ENCODE measurements around the gene ZNF70. TPM values are rescaled to one million over a fixed set of nuclear protein-coding genes. Genes with fewer than 3 reads are reported as not detected.

The ZNF70 gene
- total RNA-seq, 1 experiment from 2014 or later: 2.9 TPM

GRCh38 chr22:23693979-23694680 lies 56.8 kb downstream of the ZNF70 start:
- Histone ChIP-seq H3K36me3 (ENCODE audit: low read depth) (no peaks in the 10 kb centered on the region; the same call in 1 of the 2 replicates), H3K4me1 (replicated peaks; ENCODE audit: insufficient read depth) (no peaks in the 10 kb centered on the region), H3K27me3 (ENCODE audit: insufficient read depth, low read depth) (no peaks in the 10 kb centered on the region), H3K9me3 (ENCODE audit: insufficient read depth, low read depth) (no peaks in the 10 kb centered on the region), H3F3A (ENCODE audit: insufficient read depth, low read depth) (no peaks in the 10 kb centered on the region), H3K27ac (no peak overlapping the region), H3K79me2 (ENCODE audit: low read depth) (no peaks in the 10 kb centered on the region), H4K20me1 (ENCODE audit: insufficient read depth) (no peaks in the 10 kb centered on the region), H2AFZ (no peak overlapping the region), H3K4me3 (no peak overlapping the region), H3K4me2 (no peak overlapping the region), H3K9me2 (ENCODE audit: insufficient read depth) (no peaks in the 10 kb centered on the region)
- intact Hi-C loops (cut with micrococcal nuclease; ENCODE audit: unreplicated experiment): no loop called here
- POLR2A ChIA-PET (ENCODE audit: unreplicated experiment): no interaction called here
- BruUV-seq (replicated peaks): no TSS peak
- CTCF ChIA-PET: no interaction called here
- no peak for TF ChIP-seq EZH2 (IDR thresholded peaks at IDR 0.05; ENCODE audit: low read depth)
- TF ChIP-seq, protein P1, sequence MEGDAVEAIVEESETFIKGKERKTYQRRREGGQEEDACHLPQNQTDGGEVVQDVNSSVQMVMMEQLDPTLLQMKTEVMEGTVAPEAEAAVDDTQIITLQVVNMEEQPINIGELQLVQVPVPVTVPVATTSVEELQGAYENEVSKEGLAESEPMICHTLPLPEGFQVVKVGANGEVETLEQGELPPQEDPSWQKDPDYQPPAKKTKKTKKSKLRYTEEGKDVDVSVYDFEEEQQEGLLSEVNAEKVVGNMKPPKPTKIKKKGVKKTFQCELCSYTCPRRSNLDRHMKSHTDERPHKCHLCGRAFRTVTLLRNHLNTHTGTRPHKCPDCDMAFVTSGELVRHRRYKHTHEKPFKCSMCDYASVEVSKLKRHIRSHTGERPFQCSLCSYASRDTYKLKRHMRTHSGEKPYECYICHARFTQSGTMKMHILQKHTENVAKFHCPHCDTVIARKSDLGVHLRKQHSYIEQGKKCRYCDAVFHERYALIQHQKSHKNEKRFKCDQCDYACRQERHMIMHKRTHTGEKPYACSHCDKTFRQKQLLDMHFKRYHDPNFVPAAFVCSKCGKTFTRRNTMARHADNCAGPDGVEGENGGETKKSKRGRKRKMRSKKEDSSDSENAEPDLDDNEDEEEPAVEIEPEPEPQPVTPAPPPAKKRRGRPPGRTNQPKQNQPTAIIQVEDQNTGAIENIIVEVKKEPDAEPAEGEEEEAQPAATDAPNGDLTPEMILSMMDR (conservative IDR thresholded peaks at IDR 0.05): no peak
- DNase-seq: no peak

DNA sequence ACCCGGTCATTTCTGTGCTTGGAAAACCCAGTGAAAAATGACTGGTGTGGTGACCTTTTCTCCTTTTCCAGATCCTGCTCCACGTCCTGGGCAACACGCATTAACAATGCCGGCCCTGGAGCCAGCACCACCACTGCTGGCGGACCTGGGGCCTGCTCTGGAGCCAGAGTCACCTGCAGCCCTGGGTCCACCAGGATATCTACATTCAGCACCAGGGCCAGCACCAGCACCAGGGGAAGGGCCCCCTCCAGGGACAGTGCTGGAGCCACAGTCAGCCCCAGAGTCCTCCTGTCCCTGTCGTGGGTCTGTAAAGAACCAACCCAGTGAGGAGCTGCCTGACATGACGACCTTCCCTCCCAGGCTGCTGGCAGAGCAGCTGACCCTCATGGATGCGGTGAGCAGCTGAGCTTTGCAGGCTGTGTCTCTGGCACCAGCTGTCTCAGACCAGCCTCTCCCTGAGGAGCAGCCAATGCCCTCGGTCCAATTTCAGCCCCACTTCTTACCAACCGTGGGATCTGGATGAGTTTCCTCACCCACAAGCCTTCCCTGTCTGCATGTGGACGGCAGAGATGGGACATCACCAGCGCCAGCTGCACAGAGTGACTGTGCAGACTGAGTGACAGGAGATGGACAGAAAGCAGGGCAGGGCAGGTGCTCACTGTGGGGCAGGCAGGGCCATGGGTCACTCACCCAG lies 58.2 kb downstream of the ZNF70 start:
- Histone ChIP-seq H3K9me2 (ENCODE audit: insufficient read depth) (no peaks in the 10 kb centered on the region), H3K27ac (no peak overlapping the region), H2AFZ (no peak overlapping the region), H3K9me3 (ENCODE audit: insufficient read depth, low read depth) (no peaks in the 10 kb centered on the region), H3F3A (ENCODE audit: insufficient read depth, low read depth) (no peaks in the 10 kb centered on the region), H3K27me3 (ENCODE audit: insufficient read depth, low read depth) (no peaks in the 10 kb centered on the region), H3K36me3 (ENCODE audit: low read depth) (no peaks in the 10 kb centered on the region; the same call in 1 of the 2 replicates), H3K4me3 (no peak overlapping the region), H4K20me1 (ENCODE audit: insufficient read depth) (no peaks in the 10 kb centered on the region), H3K4me2 (no peak overlapping the region), H3K4me1 (replicated peaks; ENCODE audit: insufficient read depth) (no peaks in the 10 kb centered on the region), H3K79me2 (ENCODE audit: low read depth) (no peaks in the 10 kb centered on the region)
- CTCF ChIA-PET: no interaction called here
- intact Hi-C loops (cut with micrococcal nuclease; ENCODE audit: unreplicated experiment): no loop called here
- TF ChIP-seq EZH2 (IDR thresholded peaks at IDR 0.05; ENCODE audit: low read depth): no peak
- TF ChIP-seq, protein P1 (conservative IDR thresholded peaks at IDR 0.05): no peak
- no peak for DNase-seq
- no TSS peak for BruUV-seq (replicated peaks)
- POLR2A ChIA-PET (ENCODE audit: unreplicated experiment): no interaction called here

DNA sequence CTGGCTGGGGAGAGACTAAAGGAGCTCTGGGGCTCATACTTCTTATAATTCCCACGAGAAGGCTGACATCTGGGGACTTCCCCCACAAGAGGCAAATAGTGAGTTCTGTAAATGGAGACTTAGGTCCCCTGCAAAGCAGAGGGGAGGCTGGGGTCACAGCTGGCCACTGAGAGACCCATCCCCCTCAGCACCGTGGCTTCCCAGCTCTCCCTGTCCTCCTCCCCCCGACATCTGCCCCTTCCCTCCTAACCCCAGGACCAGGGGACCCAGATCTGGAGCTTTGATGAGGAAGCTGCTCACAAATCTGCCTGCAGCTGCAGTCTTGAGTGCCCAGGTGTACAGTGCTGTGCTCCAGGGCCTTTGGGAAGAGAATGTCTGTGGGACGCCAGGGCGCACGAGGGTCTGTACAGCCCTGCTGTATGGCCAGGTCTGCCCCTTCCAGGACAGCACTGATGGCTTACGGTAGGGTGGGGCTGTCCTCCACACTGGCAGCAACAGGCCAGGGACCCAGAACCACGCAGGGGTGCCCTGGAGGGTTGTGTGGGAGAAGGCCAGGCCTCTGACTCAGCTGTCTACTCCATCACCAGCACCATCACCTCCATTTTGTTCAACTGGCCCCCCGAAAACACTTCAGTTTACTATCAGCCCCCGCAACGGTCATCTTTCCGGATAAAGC lies 59.0 kb downstream of the ZNF70 start:
- Histone ChIP-seq H3K27me3 (ENCODE audit: insufficient read depth, low read depth) (no peaks in the 10 kb centered on the region), H3K9me2 (ENCODE audit: insufficient read depth) (no peaks in the 10 kb centered on the region), H3K4me2 (no peak overlapping the region), H3F3A (ENCODE audit: insufficient read depth, low read depth) (no peaks in the 10 kb centered on the region), H4K20me1 (ENCODE audit: insufficient read depth) (no peaks in the 10 kb centered on the region), H2AFZ (no peak overlapping the region), H3K4me3 (no peak overlapping the region), H3K36me3 (ENCODE audit: low read depth) (no peaks in the 10 kb centered on the region; the same call in 1 of the 2 replicates), H3K27ac (no peak overlapping the region), H3K4me1 (replicated peaks; ENCODE audit: insufficient read depth) (no peaks in the 10 kb centered on the region), H3K9me3 (ENCODE audit: insufficient read depth, low read depth) (no peaks in the 10 kb centered on the region), H3K79me2 (ENCODE audit: low read depth) (no peaks in the 10 kb centered on the region)
- intact Hi-C loops (cut with micrococcal nuclease; ENCODE audit: unreplicated experiment): no loop called here
- no peak for DNase-seq
- no TSS peak for BruUV-seq (replicated peaks)
- ChIA-PET CTCF (no interaction called here), POLR2A (ENCODE audit: unreplicated experiment) (no interaction called here)
- TF ChIP-seq, protein P1 (conservative IDR thresholded peaks at IDR 0.05): no peak
- TF ChIP-seq EZH2 (IDR thresholded peaks at IDR 0.05; ENCODE audit: low read depth): no peak

Data from PC-9 (cell line).